OCI-LY1 (cell line): ENCODE measurements around the gene BRD3.

Experiments used
- EZH2 ChIP-seq: fragments of 200-600 bp; sonication (generic), shearing (Covaris generic); IDR thresholded peaks from 2 replicates; pipeline ENCODE4 v1.8.0; 2017; ENCODE audit warnings: borderline replicate concordance, mixed run types, mild to moderate bottlenecking, antibody characterized with exemption, low read length, moderate library complexity, mixed read lengths
- TF ChIP-seq, protein P1 (sequence below): fragments of 200-600 bp; sonication (generic), shearing (Covaris generic); IDR thresholded peaks from 2 replicates; pipeline ENCODE4 v1.5.1; 2017; ENCODE audit warnings: mild to moderate bottlenecking, antibody characterized with exemption, low read length, moderate library complexity, mixed read lengths

DNA sequence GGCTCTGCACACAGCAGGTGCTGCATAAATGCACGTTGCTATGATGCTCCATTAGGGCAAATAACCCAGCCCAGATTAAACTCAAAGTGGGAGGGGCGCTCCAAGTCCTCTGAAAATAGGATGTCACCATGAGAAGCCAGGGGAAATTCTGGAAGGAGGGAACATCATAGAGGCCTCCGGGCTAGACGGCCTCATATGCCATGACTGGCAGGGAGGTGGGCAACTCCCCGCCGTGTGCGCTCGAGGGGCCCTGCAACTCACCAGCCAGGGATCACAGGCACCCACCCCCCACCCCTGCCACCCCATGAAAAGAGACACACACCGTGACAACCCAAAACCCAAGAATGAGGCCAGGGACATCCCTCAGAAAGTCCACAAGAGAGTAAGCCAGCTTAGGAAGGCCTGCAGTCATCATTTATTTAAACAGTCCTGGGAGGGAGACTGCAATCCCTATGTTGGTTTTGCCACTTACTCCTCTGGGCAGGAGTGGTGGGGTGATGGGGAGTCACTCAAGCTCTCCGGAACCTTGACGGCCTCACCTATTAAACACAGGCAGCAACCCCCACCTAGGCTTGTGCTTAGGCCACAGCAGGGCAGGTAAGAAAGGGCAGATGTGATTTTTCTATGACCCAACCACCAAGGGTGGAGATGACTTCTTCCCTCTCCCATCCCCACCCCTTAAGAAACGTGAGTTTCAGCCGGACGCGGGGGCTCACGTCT, 79.7 kb downstream of the BRD3 start:
- TF ChIP-seq, protein P1, sequence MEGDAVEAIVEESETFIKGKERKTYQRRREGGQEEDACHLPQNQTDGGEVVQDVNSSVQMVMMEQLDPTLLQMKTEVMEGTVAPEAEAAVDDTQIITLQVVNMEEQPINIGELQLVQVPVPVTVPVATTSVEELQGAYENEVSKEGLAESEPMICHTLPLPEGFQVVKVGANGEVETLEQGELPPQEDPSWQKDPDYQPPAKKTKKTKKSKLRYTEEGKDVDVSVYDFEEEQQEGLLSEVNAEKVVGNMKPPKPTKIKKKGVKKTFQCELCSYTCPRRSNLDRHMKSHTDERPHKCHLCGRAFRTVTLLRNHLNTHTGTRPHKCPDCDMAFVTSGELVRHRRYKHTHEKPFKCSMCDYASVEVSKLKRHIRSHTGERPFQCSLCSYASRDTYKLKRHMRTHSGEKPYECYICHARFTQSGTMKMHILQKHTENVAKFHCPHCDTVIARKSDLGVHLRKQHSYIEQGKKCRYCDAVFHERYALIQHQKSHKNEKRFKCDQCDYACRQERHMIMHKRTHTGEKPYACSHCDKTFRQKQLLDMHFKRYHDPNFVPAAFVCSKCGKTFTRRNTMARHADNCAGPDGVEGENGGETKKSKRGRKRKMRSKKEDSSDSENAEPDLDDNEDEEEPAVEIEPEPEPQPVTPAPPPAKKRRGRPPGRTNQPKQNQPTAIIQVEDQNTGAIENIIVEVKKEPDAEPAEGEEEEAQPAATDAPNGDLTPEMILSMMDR = no peak
- TF ChIP-seq EZH2 = no peak
